IMR-90 (cell line): ENCODE data around the gene ENTREP3. TPM values are rescaled to one million over a fixed set of nuclear protein-coding genes. Genes with fewer than 3 reads are reported as not detected.
"Not testable (repeated sequence)": the region's sequence is repeated elsewhere in the genome, so short reads cannot be mapped to it uniquely, and the experiment has no call there.

Experiments
- ATAC-seq: fragments of 200-7000 bp; cut with Tn5 transposase; 2 replicates; pipeline ENCODE4 v1.9.1; 2020; ENCODE audit warnings: low read depth, mild to moderate bottlenecking, moderate library complexity
- BruUV-seq: library from RNA; stranded (reverse); fragments of 400-500 nt; replicated peaks from 2 replicates; lab custom pipeline; 2021; lab: Mats Ljungman, UMichigan
- CTCF ChIA-PET: fragments of 300-600 bp; formaldehyde crosslinking; extraction: SDS; loops from one replicate; lab custom pipeline; 2021; ENCODE audit warnings: antibody characterized with exemption; lab: Yijun Ruan, JAX
- POLR2A ChIA-PET: fragments of 300-600 bp; sonication (Branson Sonifier 250); formaldehyde crosslinking; loops from one replicate; lab custom pipeline; 2022; ENCODE audit warnings: antibody characterized with exemption; ENCODE audit not compliant: unreplicated experiment; lab: Charles Lee
- DNase-seq: peaks from one replicate; pipeline ENCODE4 v3.0.0; 2013
- H2AFZ ChIP-seq: replicated peaks from 2 replicates; pipeline ENCODE3; 2013; ENCODE audit warnings: low read length, mild to moderate bottlenecking; ENCODE audit not compliant: poor library complexity
- H2AK5ac ChIP-seq: 2 replicates; pipeline ENCODE4 v1.6.1; 2013; ENCODE audit warnings: low read depth, low read length, inconsistent platforms
- H2AK9ac ChIP-seq: replicated peaks from 2 replicates; pipeline ENCODE3; 2013; ENCODE audit warnings: mild to moderate bottlenecking, low read depth, low read length, moderate library complexity; ENCODE audit not compliant: poor library complexity
- H2BK120ac ChIP-seq: 2 replicates; pipeline ENCODE4 v1.6.1; 2013; ENCODE audit warnings: low read depth, low read length, inconsistent platforms
- H2BK15ac ChIP-seq: 3 replicates; pipeline ENCODE4 v1.6.1; 2013; ENCODE audit warnings: low read depth, low read length, inconsistent platforms
- H2BK20ac ChIP-seq: 2 replicates; pipeline ENCODE4 v1.6.1; 2013; ENCODE audit warnings: low read depth, mild to moderate bottlenecking, inconsistent platforms, low read length, moderate library complexity
- H2BK5ac ChIP-seq: 2 replicates; pipeline ENCODE4 v1.6.1; 2013; ENCODE audit warnings: mild to moderate bottlenecking, low read depth, low read length, inconsistent platforms; ENCODE audit not compliant: poor library complexity, severe bottlenecking
- H3K14ac ChIP-seq: replicated peaks from 2 replicates; pipeline ENCODE4 v1.6.1; 2013; ENCODE audit warnings: low read depth, low read length, inconsistent platforms
- H3K18ac ChIP-seq: 2 replicates; pipeline ENCODE4 v1.6.1; 2013; ENCODE audit warnings: low read depth, low read length, control low read depth
- H3K23ac ChIP-seq: 2 replicates; pipeline ENCODE4 v1.6.1; 2013; ENCODE audit warnings: low read depth, low read length, inconsistent platforms
- H3K27ac ChIP-seq: 2 replicates; pipeline ENCODE4 v1.5.1; 2013; ENCODE audit warnings: mild to moderate bottlenecking, control low read depth, low read length; ENCODE audit not compliant: insufficient read depth
- H3K27me3 ChIP-seq: 2 replicates; pipeline ENCODE4 v1.6.1; 2013; ENCODE audit warnings: low read length; ENCODE audit not compliant: control insufficient read depth, insufficient read depth
- H3K36me3 ChIP-seq: 2 replicates; pipeline ENCODE4 v1.6.1; 2013; ENCODE audit warnings: low read length, mixed read lengths; ENCODE audit not compliant: control insufficient read depth, insufficient read depth
- H3K4ac ChIP-seq: 2 replicates; pipeline ENCODE4 v1.6.1; 2013; ENCODE audit warnings: low read depth, low read length, inconsistent platforms
- H3K4me1 ChIP-seq: 2 replicates; pipeline ENCODE4 v1.6.1; 2013; ENCODE audit warnings: low read length, mixed read lengths; ENCODE audit not compliant: control insufficient read depth, insufficient read depth
- H3K4me2 ChIP-seq: 2 replicates; pipeline ENCODE4 v1.6.1; 2013; ENCODE audit warnings: low read depth, mild to moderate bottlenecking, control low read depth, low read length, moderate library complexity
- H3K4me3 ChIP-seq: 2 replicates; pipeline ENCODE4 v1.5.1; 2013; ENCODE audit warnings: low read depth, mild to moderate bottlenecking, control low read depth, low read length, moderate library complexity; ENCODE audit not compliant: insufficient read depth
- H3K56ac ChIP-seq: 2 replicates; pipeline ENCODE4 v1.6.1; 2013; ENCODE audit warnings: low read length, inconsistent platforms; ENCODE audit not compliant: insufficient read depth; ENCODE audit errors: extremely low read depth
- H3K79me1 ChIP-seq, 2 experiments: 2 replicates each; pipeline ENCODE4 v1.6.1; 2013; ENCODE audit warnings: low read length in 2 of 2, inconsistent platforms in 1 of 2, low read depth in 1 of 2
- H3K9ac ChIP-seq: 2 replicates; pipeline ENCODE4 v1.6.1; 2013; ENCODE audit warnings: low read depth, low read length, control low read depth
- H3K9me1 ChIP-seq: 2 replicates; pipeline ENCODE4 v1.6.1; 2013; ENCODE audit warnings: low read length, inconsistent platforms; ENCODE audit not compliant: insufficient read depth
- H3K9me3 ChIP-seq: 2 replicates; pipeline ENCODE4 v1.6.1; 2013; ENCODE audit warnings: low read length; ENCODE audit not compliant: control insufficient read depth, insufficient read depth
- H4K20me1 ChIP-seq: 2 replicates; pipeline ENCODE4 v1.6.1; 2013; ENCODE audit warnings: low read length, inconsistent platforms; ENCODE audit not compliant: insufficient read depth
- H4K5ac ChIP-seq: 2 replicates; pipeline ENCODE4 v1.6.1; 2013; ENCODE audit warnings: mild to moderate bottlenecking, low read depth, low read length, control low read depth
- H4K8ac ChIP-seq, 2 experiments: 2 replicates each; pipeline ENCODE4 v1.6.1; 2013; ENCODE audit warnings: low read depth in 2 of 2, low read length in 2 of 2, control low read depth in 1 of 2, inconsistent platforms in 1 of 2
- H4K91ac ChIP-seq: 2 replicates; pipeline ENCODE4 v1.6.1; 2013; ENCODE audit warnings: low read depth, low read length, inconsistent platforms; ENCODE audit not compliant: insufficient read depth
- ELK1 ChIP-seq: fragments of 150-350 bp; IDR thresholded peaks from 2 replicates; pipeline ENCODE4 v1.6.1; 2016; ENCODE audit warnings: low read depth, mild to moderate bottlenecking, low read length, moderate library complexity, borderline replicate concordance
- WGBS, 2 experiments: methylation state at CpG; one replicate each; pipeline versions ENCODE4 v1.1.5 to v1.1.7; 2013; ENCODE audit warnings: missing lambda C conversion rate in 2 of 2; ENCODE audit not compliant: insufficient read length in 1 of 2; ENCODE audit errors: extremely low coverage in 2 of 2; 5-methylcytosine and 5-hydroxymethylcytosine counted together
- dilution Hi-C: fragments of 300-500 bp; cut with HindIII; formaldehyde crosslinking; loops from one replicate; pipeline ENCODE4 v1.14.3; 2018; ENCODE audit warnings: low sequenced_read_pairs; ENCODE audit not compliant: unreplicated experiment
- in situ Hi-C: fragments of 300-500 bp; cut with MboI; formaldehyde crosslinking; loops from 3 replicates; pipeline ENCODE4 v1.14.3; 2019; ENCODE audit warnings: low sequenced_read_pairs, inconsistent platforms, mixed read lengths
- intact Hi-C: fragments of 100-400 bp; cut with micrococcal nuclease; formaldehyde crosslinking; loops from 2 replicates; pipeline ENCODE4 v1.10.0; 2022
- polyA plus RNA-seq, 3 experiments: library from polyadenylated mRNA; depleted of rRNA; stranded (reverse); fragments of >200 nt; gene quantifications; 2 replicates each; pipeline ENCODE4 v1.2.3, GENCODE V29; 2012; ENCODE audit warnings: low replicate concordance in 1 of 3
- total RNA-seq: library from RNA; depleted of rRNA; stranded (reverse); fragments of >200 nt; gene quantifications from 2 replicates; pipeline ENCODE4 v1.2.3, GENCODE V29; 2012

ENTREP3 gene
- total and polyA plus RNA-seq, 2 of the 4 experiments (the other 2 are of a cell fraction): 1.4 to 23.8 TPM

- TF ChIP-seq ELK1: no peak
Observed at GRCh38 chr1:155226188-155226909, 28.9 kb downstream of the ENTREP3 start (continued).

DNA sequence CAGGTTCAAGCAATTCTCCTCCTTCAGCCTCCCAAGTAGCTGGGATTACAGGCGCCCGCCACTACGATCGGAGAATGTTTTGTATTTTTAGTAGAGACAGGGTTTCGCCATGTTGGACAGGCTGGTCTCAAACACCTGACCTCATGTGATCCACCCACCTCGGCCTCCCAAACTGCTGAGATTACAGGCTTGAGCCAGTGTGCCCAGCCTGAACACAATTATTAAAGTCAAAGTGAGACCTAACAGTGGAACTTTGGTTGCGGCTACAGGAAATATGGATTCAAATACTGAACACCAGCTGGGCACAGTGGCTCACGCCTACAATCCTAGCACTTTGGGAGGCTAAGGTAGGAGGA, 29.9 kb downstream of the ENTREP3 start:
- WGBS, 2 experiments: 93% methylated on average over 3 of the region's 8 CpGs; no CpG with 5 or more reads in 1 of the 2 experiments
- peak overlapping the region in 1 of 2 experiments; percentile 81; a peak in 3 of 4 replicates for H4K8ac ChIP-seq
- in situ Hi-C loops, H3K27me3 ChIP-seq, DNase-seq, dilution Hi-C loops, intact Hi-C loops, H3K9me3 ChIP-seq, H3K4me3 ChIP-seq, BruUV-seq, H4K20me1 ChIP-seq, H3K36me3 ChIP-seq, ATAC-seq, H3K56ac ChIP-seq: not testable (repeated sequence)
- H3K27ac ChIP-seq: peak overlapping the region; percentile 90
- POLR2A ChIA-PET: interaction anchor here (1.3 kb wide), 1 partner anchor 52 kb away, joined by 3 read pairs; the partner anchor contains the start of gene KRTCAP2
- peak overlapping the region; percentile 74 for H2BK5ac ChIP-seq
- H3K4me1 ChIP-seq: peaks cover 17% of the 10 kb centered on the region
- peak overlapping the region; percentile 71; the same call in 1 of the 2 replicates for H3K18ac ChIP-seq
- H3K4ac ChIP-seq: peak overlapping the region; percentile 94
- peak overlapping the region; percentile 56 for H2AFZ ChIP-seq
- H2BK20ac ChIP-seq: peak overlapping the region; percentile 82
- H4K91ac ChIP-seq: peak overlapping the region; percentile 80
- peak overlapping the region; percentile 5; the same call in 1 of the 2 replicates for H3K9ac ChIP-seq
- peak overlapping the region; percentile 3; the same call in 1 of the 2 replicates for H3K4me2 ChIP-seq
- H2BK15ac ChIP-seq: peak overlapping the region; percentile 91; the same call in 1 of the 3 replicates
- peaks cover 18 to 40% of the 10 kb centered on the region in 2 experiments for H3K79me1 ChIP-seq
- CTCF ChIA-PET: interaction anchor here (1.3 to 4.8 kb wide), 2 partner anchors 19 to 31 kb away, joined by 11 to 18 read pairs; no protein-coding TSS in a partner anchor
- H3K14ac ChIP-seq: peak overlapping the region; percentile 90
- H2AK9ac ChIP-seq: peak overlapping the region; percentile 71
- peak overlapping the region; percentile 74; the same call in 1 of the 2 replicates for H3K23ac ChIP-seq
- H4K5ac ChIP-seq: peak overlapping the region; percentile 23; the same call in 1 of the 2 replicates
- H2AK5ac ChIP-seq: peak overlapping the region; percentile 97
- peaks cover 17% of the 10 kb centered on the region for H3K9me1 ChIP-seq
- H2BK120ac ChIP-seq: peak overlapping the region; percentile 92
